ENCODE data around the gene GPR37L1.

GPR37L1 gene

DNA sequence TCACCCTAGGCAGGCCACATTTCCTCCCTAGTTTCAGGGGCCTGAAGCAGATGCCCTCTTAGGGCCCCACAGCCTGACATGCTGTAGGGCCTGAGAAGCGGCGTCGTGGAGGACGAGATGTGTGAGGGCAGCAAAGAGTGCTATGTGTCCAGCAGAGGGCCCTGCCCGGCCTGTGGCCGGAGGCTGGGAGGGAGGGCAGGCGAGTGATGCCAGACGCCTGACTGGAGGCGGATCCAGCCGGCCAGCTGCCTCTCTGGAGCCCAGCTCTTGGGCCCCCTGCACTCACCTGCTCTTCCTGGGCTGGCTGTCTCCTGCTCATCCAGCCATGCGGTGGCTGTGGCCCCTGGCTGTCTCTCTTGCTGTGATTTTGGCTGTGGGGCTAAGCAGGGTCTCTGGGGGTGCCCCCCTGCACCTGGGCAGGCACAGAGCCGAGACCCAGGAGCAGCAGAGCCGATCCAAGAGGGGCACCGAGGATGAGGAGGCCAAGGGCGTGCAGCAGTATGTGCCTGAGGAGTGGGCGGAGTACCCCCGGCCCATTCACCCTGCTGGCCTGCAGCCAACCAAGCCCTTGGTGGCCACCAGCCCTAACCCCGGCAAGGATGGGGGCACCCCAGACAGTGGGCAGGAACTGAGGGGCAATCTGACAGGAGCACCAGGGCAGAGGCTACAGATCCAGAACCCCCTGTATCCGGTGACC lies at the start of gene GPR37L1:
GPR37L1 (plus strand) TSS at position 279 of the 697 bp plus-strand sequence; CDS start at position 326, 47 bp downstream.
- no peak for DNase-seq

- no peak for DNase-seq
These were observed 49.5 kb upstream of the GPR37L1 start for GRCh38 chr1:202073206-202073605.

DNA sequence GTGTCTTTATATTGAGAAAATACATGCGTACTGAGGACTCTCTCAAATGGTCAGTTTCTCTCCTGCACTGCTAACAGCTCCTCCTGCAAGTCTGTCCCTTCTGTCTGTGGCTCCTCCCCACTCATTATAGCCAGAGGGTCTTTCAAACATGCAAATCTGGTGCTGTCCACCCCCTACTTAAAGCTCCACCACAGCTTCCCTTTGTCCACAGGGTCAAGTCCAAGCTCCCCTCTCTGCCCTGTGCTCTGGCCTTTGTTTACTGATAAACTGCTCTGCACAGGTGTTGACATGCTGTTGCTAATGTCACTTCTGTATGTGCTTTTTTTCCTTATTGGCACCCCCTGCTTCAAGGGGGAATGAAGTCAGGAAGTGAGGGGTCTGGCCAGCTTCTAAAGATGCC lies 47.7 kb upstream of the GPR37L1 start:
- no peak for DNase-seq

DNA sequence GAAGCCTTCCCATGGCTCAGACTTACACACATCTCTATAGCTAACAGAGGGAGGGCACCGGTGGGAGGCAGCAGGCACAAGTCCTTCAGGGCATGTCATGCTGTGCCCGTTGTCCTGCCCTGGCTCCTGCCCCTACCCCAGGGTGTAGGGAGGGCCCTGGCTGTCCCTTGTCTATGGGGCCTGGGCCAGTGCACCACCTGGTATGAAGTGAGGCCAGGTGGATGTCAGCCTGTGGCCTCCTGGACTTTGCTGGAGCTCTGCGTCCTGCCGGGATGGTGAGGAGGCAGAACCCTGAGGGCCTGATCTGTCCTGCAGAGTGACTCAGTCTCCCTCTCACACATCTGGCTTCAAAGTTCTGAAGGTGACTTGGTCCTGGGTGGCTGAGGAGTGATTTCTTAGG lies 47.3 kb upstream of the GPR37L1 start:
- no peak for DNase-seq

GRCh38 chr1:202076050-202076511 lies 46.6 kb upstream of the GPR37L1 start:
- no peak for DNase-seq

DNA sequence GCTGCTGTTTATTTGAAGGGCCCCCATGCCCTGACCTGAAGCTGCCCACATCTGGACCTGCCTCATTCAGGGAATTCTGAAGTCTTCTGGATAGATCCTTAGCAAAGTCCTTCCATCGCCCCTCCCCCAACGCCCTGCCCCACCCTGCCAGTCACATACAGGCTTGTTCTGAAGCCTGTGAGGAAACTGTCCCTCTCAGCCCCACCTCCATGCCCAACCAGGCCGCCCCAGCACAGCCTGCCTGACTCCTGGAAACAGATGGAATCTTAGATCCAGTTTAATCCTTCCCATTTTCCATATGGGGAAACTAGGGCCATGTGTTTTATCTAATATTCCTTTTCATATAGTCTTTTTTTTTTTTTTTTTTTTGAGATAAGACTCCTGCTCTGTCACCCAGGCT lies 44.5 kb upstream of the GPR37L1 start:
- no peak for DNase-seq

GRCh38 chr1:202081992-202082391 lies 40.7 kb upstream of the GPR37L1 start:
- no peak for DNase-seq

- DNase-seq, result no peak
These were observed 37.7 kb upstream of the GPR37L1 start for GRCh38 chr1:202084791-202085681.

DNA sequence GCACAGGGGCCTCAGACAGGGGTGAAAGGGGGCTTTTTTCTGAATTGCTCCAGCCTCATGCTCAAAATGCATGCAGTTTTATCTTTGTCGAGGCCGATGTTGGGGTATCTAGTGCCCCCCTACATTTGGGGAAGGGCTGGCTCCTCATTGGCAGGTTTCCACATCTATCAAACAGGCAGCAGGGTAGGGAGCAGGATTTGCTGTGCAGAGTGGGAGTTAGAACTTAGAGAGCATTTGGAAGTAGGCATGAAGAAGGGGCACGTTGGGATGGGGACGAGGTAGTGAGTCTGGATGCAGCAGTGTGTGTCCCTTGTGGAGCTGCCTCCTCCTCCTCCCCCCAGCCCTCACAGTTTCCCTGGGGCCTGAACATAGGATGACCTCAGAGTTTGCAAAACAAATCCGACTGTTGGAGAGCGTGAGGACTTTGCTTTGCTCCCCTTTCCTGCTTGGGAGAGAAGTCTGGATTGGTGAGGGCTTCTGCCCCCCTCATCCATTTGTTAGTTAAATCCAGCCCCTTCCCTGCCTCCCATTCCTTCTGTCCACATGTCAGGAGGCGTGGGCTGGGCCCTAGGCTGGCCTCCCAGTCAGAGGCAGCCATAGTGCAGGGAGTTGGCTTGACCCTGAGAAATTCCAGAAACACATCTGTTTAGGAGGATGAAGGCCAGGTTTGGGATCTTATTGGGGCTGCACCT lies 36.9 kb upstream of the GPR37L1 start:
- DNase-seq, result no peak

DNA sequence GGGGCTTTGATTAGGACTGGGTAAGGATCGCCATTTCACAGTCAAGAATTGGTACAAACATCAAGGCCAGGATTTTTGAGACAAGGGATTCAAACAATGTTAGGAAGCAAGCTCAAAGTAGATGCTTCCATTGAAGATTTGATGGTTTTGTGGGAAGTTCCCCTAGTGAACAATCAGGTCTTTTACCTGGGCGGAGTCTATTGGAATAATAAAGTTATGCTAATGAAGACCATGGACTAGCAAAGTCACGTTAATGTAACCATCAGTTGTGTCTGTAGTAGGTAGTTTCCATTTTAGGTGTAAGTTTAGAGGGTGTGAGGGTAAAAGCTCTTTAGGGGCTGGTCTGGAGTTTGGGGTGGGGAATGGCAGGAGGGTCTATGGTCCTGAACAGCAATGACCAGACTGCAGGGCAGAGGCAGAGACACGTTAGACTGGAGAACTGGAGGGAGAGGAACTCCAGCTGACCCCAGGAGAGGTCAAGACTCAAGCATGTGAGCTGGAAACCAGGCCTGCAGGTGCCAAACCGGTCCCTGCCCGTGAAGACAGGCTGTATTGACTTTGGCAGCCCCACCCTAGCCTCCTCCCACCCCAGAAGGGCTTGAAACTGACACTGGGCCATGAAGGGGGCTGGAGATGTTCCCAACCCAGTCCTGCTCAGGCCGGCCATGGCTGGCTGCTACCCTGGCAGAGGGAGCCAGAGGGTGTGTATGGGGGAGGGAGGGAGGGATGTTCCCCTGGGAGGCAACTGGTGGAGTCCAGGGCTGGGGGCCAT lies 36.0 kb upstream of the GPR37L1 start:
- DNase-seq, result no peak

GRCh38 chr1:202088206-202088605 lies 34.5 kb upstream of the GPR37L1 start:
- DNase-seq, result no peak

DNA sequence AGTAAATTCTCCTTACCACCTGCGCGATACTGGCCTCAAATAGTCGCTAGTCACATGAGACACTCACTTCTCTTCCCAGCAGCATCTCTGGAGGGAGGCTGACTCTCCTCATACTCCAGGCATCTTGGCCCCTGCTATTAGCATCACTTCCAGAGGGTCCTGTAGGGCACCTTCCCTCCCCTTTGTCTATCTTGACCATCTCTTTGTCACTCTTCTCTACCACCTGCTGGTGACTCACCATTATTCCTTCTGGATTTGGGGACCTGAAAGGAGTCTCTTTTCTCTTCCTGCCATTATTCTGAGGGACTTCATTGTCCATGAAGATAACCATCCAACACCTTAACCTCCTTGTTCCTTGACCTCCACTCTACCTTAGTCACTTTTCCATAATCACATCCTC lies 31.7 kb upstream of the GPR37L1 start:
- no peak for DNase-seq

DNA sequence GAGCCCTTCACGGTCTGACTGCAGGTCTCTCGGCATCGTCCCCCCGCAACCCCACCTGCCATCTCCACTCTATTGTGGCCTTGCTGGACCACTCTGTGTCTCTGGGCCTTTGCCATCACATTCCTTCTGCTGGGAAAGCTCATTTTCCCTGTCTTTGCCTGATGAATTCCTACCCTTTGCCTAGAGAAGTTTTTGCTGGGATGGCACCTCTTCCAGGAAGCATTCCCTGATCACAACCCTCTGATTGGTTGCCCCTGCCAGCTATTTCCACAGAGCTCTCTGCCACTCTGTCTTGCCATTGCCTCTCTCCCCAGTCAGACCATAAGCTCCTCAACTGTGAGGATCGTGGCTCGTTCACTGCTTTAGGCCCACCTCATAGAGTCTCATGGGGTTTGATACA lies 28.9 kb upstream of the GPR37L1 start:
- no peak for DNase-seq

- no peak for DNase-seq
These were observed 21.5 kb upstream of the GPR37L1 start for GRCh38 chr1:202101184-202101583.

- no peak for DNase-seq
These were observed 18.6 kb upstream of the GPR37L1 start for GRCh38 chr1:202104073-202104472.

GRCh38 chr1:202105571-202106339 lies 17.0 kb upstream of the GPR37L1 start:
- no peak for DNase-seq

GRCh38 chr1:202106340-202107254 lies 16.1 kb upstream of the GPR37L1 start:
- no peak for DNase-seq

- DNase-seq, result no peak
These were observed 15.4 kb upstream of the GPR37L1 start for GRCh38 chr1:202107321-202107761.

- no peak for DNase-seq
These were observed 14.7 kb upstream of the GPR37L1 start for GRCh38 chr1:202107801-202108731.
